H9 (cell line): Measurements from ENCODE around the gene TRPV3. TPM values are rescaled to one million over a fixed set of nuclear protein-coding genes. Genes with fewer than 3 reads are reported as not detected.
A peak's percentile ranks its signal among the peaks of the same experiment; 100 is the strongest.

ENCODE experiments used
- DNase-seq: peaks from one replicate; pipeline ENCODE4 v3.0.0-alpha.2; 2017
- H2AFZ ChIP-seq: one replicate; pipeline ENCODE4 v1.6.1; 2013; ENCODE audit warnings: mild to moderate bottlenecking, low read length, control low read depth, moderate library complexity
- H2AK5ac ChIP-seq: 2 replicates; pipeline ENCODE4 v1.6.1; 2013; ENCODE audit warnings: low read length, control low read depth, mixed read lengths; ENCODE audit not compliant: insufficient read length
- H2BK120ac ChIP-seq: one replicate; pipeline ENCODE4 v1.6.1; 2013; ENCODE audit warnings: low read depth, mild to moderate bottlenecking, low read length, control low read depth, inconsistent platforms; ENCODE audit not compliant: poor library complexity, severe bottlenecking
- H2BK12ac ChIP-seq: 2 replicates; pipeline ENCODE4 v1.6.1; 2013; ENCODE audit warnings: low read length, control low read depth, mixed read lengths, low read depth; ENCODE audit not compliant: insufficient read length
- H2BK15ac ChIP-seq: 2 replicates; pipeline ENCODE4 v1.6.1; 2013; ENCODE audit warnings: low read depth, low read length, control low read depth
- H2BK20ac ChIP-seq: one replicate; pipeline ENCODE4 v1.6.1; 2013; ENCODE audit warnings: low read depth, mild to moderate bottlenecking, low read length, control low read depth, inconsistent platforms; ENCODE audit not compliant: poor library complexity, severe bottlenecking
- H2BK5ac ChIP-seq: 2 replicates; pipeline ENCODE4 v1.6.1; 2013; ENCODE audit warnings: low read length, control low read depth, mixed read lengths; ENCODE audit not compliant: insufficient read length
- H3K14ac ChIP-seq: 2 replicates; pipeline ENCODE4 v1.6.1; 2013; ENCODE audit warnings: low read length, control low read depth; ENCODE audit not compliant: insufficient read depth
- H3K18ac ChIP-seq: 2 replicates; pipeline ENCODE4 v1.6.1; 2013; ENCODE audit warnings: low read depth, mild to moderate bottlenecking, mixed read lengths, low read length, control low read depth; ENCODE audit not compliant: insufficient read length
- H3K23ac ChIP-seq: 2 replicates; pipeline ENCODE4 v1.6.1; 2013; ENCODE audit warnings: low read length, control low read depth, mixed read lengths, low read depth; ENCODE audit not compliant: insufficient read length
- H3K23me2 ChIP-seq: 2 replicates; pipeline ENCODE4 v1.6.1; 2013; ENCODE audit warnings: low read depth, mild to moderate bottlenecking, mixed read lengths, low read length, control low read depth; ENCODE audit not compliant: insufficient read length, poor library complexity, severe bottlenecking
- H3K27ac ChIP-seq: 2 replicates; pipeline ENCODE4 v1.5.1; 2013; ENCODE audit warnings: low read length, control low read depth, mixed read lengths, low read depth; ENCODE audit not compliant: insufficient read length
- H3K27me3 ChIP-seq: 2 replicates; pipeline ENCODE4 v1.6.1; 2013; ENCODE audit warnings: low read length, control low read depth, inconsistent platforms; ENCODE audit not compliant: insufficient read depth
- H3K4ac ChIP-seq: 2 replicates; pipeline ENCODE4 v1.6.1; 2013; ENCODE audit warnings: low read depth, mild to moderate bottlenecking, control low read depth, inconsistent platforms, low read length, moderate library complexity
- H3K4me1 ChIP-seq: 2 replicates; pipeline ENCODE4 v1.6.1; 2013; ENCODE audit warnings: low read length, control low read depth, inconsistent platforms; ENCODE audit not compliant: insufficient read depth
- H3K4me2 ChIP-seq: 2 replicates; pipeline ENCODE4 v1.6.1; 2013; ENCODE audit warnings: low read length, control low read depth, mixed read lengths; ENCODE audit not compliant: insufficient read length, insufficient read depth
- H3K56ac ChIP-seq: 2 replicates; pipeline ENCODE4 v1.6.1; 2013; ENCODE audit warnings: low read depth, mild to moderate bottlenecking, mixed read lengths, low read length, control low read depth; ENCODE audit not compliant: insufficient read length
- H3K79me1 ChIP-seq: 2 replicates; pipeline ENCODE4 v1.6.1; 2013; ENCODE audit warnings: low read depth, mild to moderate bottlenecking, moderate library complexity, low read length, control low read depth, inconsistent platforms; ENCODE audit not compliant: insufficient read depth, poor library complexity, severe bottlenecking
- H3K79me2 ChIP-seq: 2 replicates; pipeline ENCODE4 v1.6.1; 2013; ENCODE audit warnings: low read length, control low read depth, inconsistent platforms; ENCODE audit not compliant: insufficient read depth
- H3K9ac ChIP-seq: 2 replicates; pipeline ENCODE4 v1.6.1; 2013; ENCODE audit warnings: low read length, control low read depth, mixed read lengths; ENCODE audit not compliant: insufficient read length; ENCODE audit errors: extremely low read depth
- H3K9me3 ChIP-seq: one replicate; pipeline ENCODE4 v1.6.1; 2013; ENCODE audit warnings: low read depth, low read length, inconsistent platforms; ENCODE audit not compliant: control insufficient read depth
- H3T11ph ChIP-seq: one replicate; pipeline ENCODE4 v1.6.1; 2013; ENCODE audit warnings: mild to moderate bottlenecking, low read length, control low read depth, inconsistent platforms
- H4K20me1 ChIP-seq: one replicate; pipeline ENCODE4 v1.6.1; 2013; ENCODE audit not compliant: control insufficient read depth, insufficient read length, insufficient read depth
- H4K5ac ChIP-seq: 2 replicates; pipeline ENCODE4 v1.6.1; 2013; ENCODE audit warnings: low read depth, mild to moderate bottlenecking, mixed read lengths, low read length, control low read depth; ENCODE audit not compliant: insufficient read length
- H4K8ac ChIP-seq: replicated peaks from 2 replicates; pipeline ENCODE4 v1.6.1; 2013; ENCODE audit warnings: low read length, control low read depth, mixed read lengths, low read depth; ENCODE audit not compliant: insufficient read length
- H4K91ac ChIP-seq: 2 replicates; pipeline ENCODE4 v1.6.1; 2013; ENCODE audit warnings: low read depth, mild to moderate bottlenecking, moderate library complexity, mixed read lengths, low read length, control low read depth; ENCODE audit not compliant: insufficient read length
- H3K27ac Mint-ChIP-seq, 3 experiments: 2 replicates in 2 of 3; 3 replicates in 1 of 3; pipeline ENCODE4 v1.8.0; 2020 to 2021; ENCODE audit warnings: mixed read lengths in 3 of 3, mild to moderate bottlenecking in 1 of 3, moderate library complexity in 1 of 3
- H3K27me3 Mint-ChIP-seq: 2 replicates; pipeline ENCODE4 v1.8.0; 2021; ENCODE audit warnings: low read depth, mild to moderate bottlenecking, moderate library complexity, mixed read lengths
- H3K36me3 Mint-ChIP-seq, 3 experiments: 2 replicates in 2 of 3; 3 replicates in 1 of 3; pipeline ENCODE4 v1.8.0; 2020 to 2021; ENCODE audit warnings: low read depth in 3 of 3, mixed read lengths in 3 of 3; ENCODE audit not compliant: insufficient read depth in 1 of 3
- H3K4me1 Mint-ChIP-seq, 2 experiments: 2 replicates each; pipeline ENCODE4 v1.8.0; 2020; ENCODE audit warnings: mixed read lengths in 2 of 2
- H3K4me3 Mint-ChIP-seq, 2 experiments: 2 replicates in 1 of 2; 3 replicates in 1 of 2; pipeline ENCODE4 v1.8.0; 2020 to 2021; ENCODE audit warnings: mild to moderate bottlenecking in 2 of 2, mixed read lengths in 2 of 2, moderate library complexity in 1 of 2
- H3K9me3 Mint-ChIP-seq, 2 experiments: 2 replicates in 1 of 2; 3 replicates in 1 of 2; pipeline ENCODE4 v1.8.0; 2020; ENCODE audit warnings: mild to moderate bottlenecking in 2 of 2, mixed read lengths in 2 of 2, moderate library complexity in 1 of 2
- WGBS: extraction: QIAGEN DNeasy Blood & Tissue Kit; methylation state at CpG from one replicate; pipeline ENCODE4 v1.1.7; 2013; ENCODE audit warnings: missing lambda C conversion rate, low lambda C conversion rate, mixed read lengths; ENCODE audit not compliant: insufficient read length; ENCODE audit errors: extremely low coverage; 5-methylcytosine and 5-hydroxymethylcytosine counted together
- total RNA-seq: library from RNA; stranded (reverse); gene quantifications from 2 replicates; pipeline ENCODE4 v1.2.1, GENCODE V29; 2021
- TF ChIP-seq, protein P1 (sequence below): fragments of 200-600 bp; sonication (generic); conservative IDR thresholded peaks from 3 replicates; pipeline ENCODE4 v1.8.0; 2021; ENCODE audit warnings: antibody characterized with exemption, mild to moderate bottlenecking

TRPV3 gene
- total RNA-seq, 1 experiment from 2014 or later, result 0.63 TPM

DNA sequence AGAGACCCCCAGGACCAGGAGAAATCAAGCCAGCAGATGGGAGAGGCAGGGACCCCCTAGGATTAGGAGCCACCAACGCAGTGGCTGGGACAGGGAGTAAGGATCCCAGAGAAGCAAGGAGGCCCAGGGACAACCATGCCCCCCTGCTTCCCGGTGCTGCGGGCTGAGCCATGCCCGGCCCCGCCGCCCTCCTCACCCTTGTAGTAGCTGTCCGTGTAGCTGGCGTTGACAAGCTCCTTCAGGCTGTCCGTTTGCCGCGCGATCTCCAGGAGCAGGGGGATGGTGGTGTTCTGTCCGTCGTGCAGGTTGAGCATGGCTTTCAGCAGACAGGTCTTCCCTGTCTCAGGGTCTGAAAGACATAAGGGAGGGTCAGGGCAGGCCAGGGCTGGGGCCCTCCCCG is 33.2 kb upstream of the TRPV3 start:
- Histone ChIP-seq H3T11ph (no peak overlapping the region), H4K5ac (no peak overlapping the region), H2BK12ac (no peak overlapping the region), H3K4me1 (no peaks in the 10 kb centered on the region), H2BK20ac (no peak overlapping the region), H3K9me3 (no peaks in the 10 kb centered on the region), H4K20me1 (no peaks in the 10 kb centered on the region), H3K4ac (no peak overlapping the region), H3K14ac (no peak overlapping the region), H3K23me2 (no peaks in the 10 kb centered on the region), H3K9ac (no peak overlapping the region), H3K27me3 (no peaks in the 10 kb centered on the region), H2BK5ac (no peak overlapping the region), H4K8ac (no peak overlapping the region), H2BK15ac (no peak overlapping the region), H3K56ac (no peak overlapping the region), H4K91ac (no peak overlapping the region), H3K4me2 (no peak overlapping the region), H3K27ac (no peak overlapping the region), H2BK120ac (no peak overlapping the region), H2AFZ (no peak overlapping the region), H3K18ac (no peak overlapping the region), H3K79me2 (no peaks in the 10 kb centered on the region), H3K23ac (no peak overlapping the region), H3K79me1 (no peaks in the 10 kb centered on the region), H2AK5ac (no peak overlapping the region)
- WGBS, result no CpG with 5 or more reads among the region's 15 CpGs
- peak overlapping the region in 1 of 3 experiments; percentile 70; a peak in 1 of 7 replicates for H3K27ac Mint-ChIP-seq
- no peak overlapping the region for H3K4me3 Mint-ChIP-seq
- H3K4me1 Mint-ChIP-seq, result peaks cover 2% of the 10 kb centered on the region in 2 experiments; a peak in 3 of 4 replicates
- TF ChIP-seq, protein P1, sequence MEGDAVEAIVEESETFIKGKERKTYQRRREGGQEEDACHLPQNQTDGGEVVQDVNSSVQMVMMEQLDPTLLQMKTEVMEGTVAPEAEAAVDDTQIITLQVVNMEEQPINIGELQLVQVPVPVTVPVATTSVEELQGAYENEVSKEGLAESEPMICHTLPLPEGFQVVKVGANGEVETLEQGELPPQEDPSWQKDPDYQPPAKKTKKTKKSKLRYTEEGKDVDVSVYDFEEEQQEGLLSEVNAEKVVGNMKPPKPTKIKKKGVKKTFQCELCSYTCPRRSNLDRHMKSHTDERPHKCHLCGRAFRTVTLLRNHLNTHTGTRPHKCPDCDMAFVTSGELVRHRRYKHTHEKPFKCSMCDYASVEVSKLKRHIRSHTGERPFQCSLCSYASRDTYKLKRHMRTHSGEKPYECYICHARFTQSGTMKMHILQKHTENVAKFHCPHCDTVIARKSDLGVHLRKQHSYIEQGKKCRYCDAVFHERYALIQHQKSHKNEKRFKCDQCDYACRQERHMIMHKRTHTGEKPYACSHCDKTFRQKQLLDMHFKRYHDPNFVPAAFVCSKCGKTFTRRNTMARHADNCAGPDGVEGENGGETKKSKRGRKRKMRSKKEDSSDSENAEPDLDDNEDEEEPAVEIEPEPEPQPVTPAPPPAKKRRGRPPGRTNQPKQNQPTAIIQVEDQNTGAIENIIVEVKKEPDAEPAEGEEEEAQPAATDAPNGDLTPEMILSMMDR, result no peak
- no peaks in the 10 kb centered on the region for H3K9me3 Mint-ChIP-seq
- H3K36me3 Mint-ChIP-seq, result peaks cover 8 to 35% (median 31%) of the 10 kb centered on the region in 3 experiments; a peak in 6 of 7 replicates
- DNase-seq, result no peak
- no peaks in the 10 kb centered on the region for H3K27me3 Mint-ChIP-seq
